Neuronal stem cell (in vitro differentiated cells): ENCODE measurements around the gene SH2D5.

Experiments used
- DNase-seq: peaks from one replicate; pipeline ENCODE4 v3.0.0-alpha.2; 2013; ENCODE audit warnings: low spot score
- H2AFZ ChIP-seq: one replicate; pipeline ENCODE4 v1.6.1; 2013; ENCODE audit warnings: mild to moderate bottlenecking, low read length, inconsistent platforms
- H2AK5ac ChIP-seq: 2 replicates; pipeline ENCODE4 v1.6.1; 2013; ENCODE audit warnings: low read depth, mild to moderate bottlenecking, inconsistent platforms, low read length, moderate library complexity, mixed read lengths
- H2BK120ac ChIP-seq: 2 replicates; pipeline ENCODE4 v1.6.1; 2013; ENCODE audit warnings: low read depth, mild to moderate bottlenecking, inconsistent platforms, low read length, moderate library complexity, mixed read lengths
- H2BK12ac ChIP-seq: one replicate; pipeline ENCODE4 v1.6.1; 2013; ENCODE audit warnings: low read length, inconsistent platforms
- H2BK15ac ChIP-seq: 2 replicates; pipeline ENCODE4 v1.6.1; 2013; ENCODE audit warnings: mild to moderate bottlenecking, low read length, inconsistent platforms, mixed read lengths
- H2BK5ac ChIP-seq: one replicate; pipeline ENCODE4 v1.6.1; 2013; ENCODE audit warnings: inconsistent platforms, mild to moderate bottlenecking, low read length, moderate library complexity
- H3K14ac ChIP-seq: one replicate; pipeline ENCODE4 v1.6.1; 2013; ENCODE audit warnings: low read length, inconsistent platforms
- H3K18ac ChIP-seq: 2 replicates; pipeline ENCODE4 v1.6.1; 2013; ENCODE audit warnings: low read length, inconsistent platforms
- H3K23ac ChIP-seq: 2 replicates; pipeline ENCODE4 v1.6.1; 2013; ENCODE audit warnings: low read depth, mild to moderate bottlenecking, mixed read lengths, low read length, inconsistent platforms; ENCODE audit not compliant: poor library complexity
- H3K27ac ChIP-seq: replicated peaks from 3 replicates; pipeline ENCODE4 v1.5.1; 2013; ENCODE audit warnings: low read length, inconsistent platforms
- H3K27me3 ChIP-seq, 3 experiments: 2 replicates each; pipeline ENCODE4 v1.6.1; 2013; ENCODE audit warnings: low read length in 3 of 3, mild to moderate bottlenecking in 2 of 3, inconsistent platforms in 1 of 3, low read depth in 1 of 3, mixed read lengths in 1 of 3, moderate library complexity in 1 of 3; ENCODE audit not compliant: control insufficient read depth in 3 of 3, insufficient read depth in 3 of 3
- H3K36me3 ChIP-seq, 2 donors: replicated peaks in 1 of 2; 2 replicates each; pipeline ENCODE4 v1.6.1; 2013; ENCODE audit warnings: low read length in 2 of 2; ENCODE audit not compliant: control insufficient read depth in 2 of 2, insufficient read depth in 2 of 2
- H3K4ac ChIP-seq: 2 replicates; pipeline ENCODE4 v1.6.1; 2013; ENCODE audit warnings: inconsistent platforms, mild to moderate bottlenecking, low read length, moderate library complexity
- H3K4me1 ChIP-seq, 2 donors: 1 replicate in 1 of 2; 2 replicates in 1 of 2; pipeline ENCODE4 v1.6.1; 2013; ENCODE audit warnings: low read length in 2 of 2, low read depth in 1 of 2; ENCODE audit not compliant: control insufficient read depth in 2 of 2, insufficient read depth in 1 of 2
- H3K4me2 ChIP-seq: one replicate; pipeline ENCODE4 v1.6.1; 2013; ENCODE audit warnings: mild to moderate bottlenecking, low read length, inconsistent platforms; ENCODE audit not compliant: insufficient read depth, poor library complexity, severe bottlenecking
- H3K4me3 ChIP-seq, 2 donors: 2 replicates each; pipeline ENCODE4 v1.5.1; 2013; ENCODE audit warnings: low read length in 2 of 2, mild to moderate bottlenecking in 2 of 2, inconsistent platforms in 1 of 2, moderate library complexity in 1 of 2
- H3K79me1 ChIP-seq: one replicate; pipeline ENCODE4 v1.6.1; 2013; ENCODE audit warnings: low read depth, mild to moderate bottlenecking, inconsistent platforms, low read length, moderate library complexity
- H3K9ac ChIP-seq: one replicate; pipeline ENCODE4 v1.6.1; 2013; ENCODE audit warnings: mild to moderate bottlenecking, low read depth, low read length, inconsistent platforms; ENCODE audit not compliant: poor library complexity
- H3K9me3 ChIP-seq, 2 donors: replicated peaks in 1 of 2; 2 replicates each; pipeline versions ENCODE3 to v1.6.1; 2013; ENCODE audit warnings: low read length in 2 of 2, mild to moderate bottlenecking in 2 of 2, inconsistent platforms in 1 of 2, low read depth in 1 of 2, mixed read lengths in 1 of 2, moderate library complexity in 1 of 2; ENCODE audit not compliant: control insufficient read depth in 2 of 2, insufficient read depth in 1 of 2
- H4K8ac ChIP-seq: one replicate; pipeline ENCODE4 v1.6.1; 2013; ENCODE audit warnings: low read depth, mild to moderate bottlenecking, inconsistent platforms, low read length, moderate library complexity
- H4K91ac ChIP-seq: one replicate; pipeline ENCODE4 v1.6.1; 2013; ENCODE audit warnings: low read length, low read depth, mild to moderate bottlenecking, inconsistent platforms; ENCODE audit not compliant: poor library complexity
- WGBS, 2 donors: extraction: QIAGEN DNeasy Blood & Tissue Kit; methylation state at CpG; one replicate each; pipeline ENCODE4 v1.1.7; 2013; ENCODE audit warnings: missing lambda C conversion rate in 2 of 2, mixed read lengths in 1 of 2; ENCODE audit not compliant: insufficient read length in 2 of 2, insufficient replicate concordance in 1 of 2; ENCODE audit errors: extremely low coverage in 2 of 2; 5-methylcytosine and 5-hydroxymethylcytosine counted together

SH2D5 gene

DNA sequence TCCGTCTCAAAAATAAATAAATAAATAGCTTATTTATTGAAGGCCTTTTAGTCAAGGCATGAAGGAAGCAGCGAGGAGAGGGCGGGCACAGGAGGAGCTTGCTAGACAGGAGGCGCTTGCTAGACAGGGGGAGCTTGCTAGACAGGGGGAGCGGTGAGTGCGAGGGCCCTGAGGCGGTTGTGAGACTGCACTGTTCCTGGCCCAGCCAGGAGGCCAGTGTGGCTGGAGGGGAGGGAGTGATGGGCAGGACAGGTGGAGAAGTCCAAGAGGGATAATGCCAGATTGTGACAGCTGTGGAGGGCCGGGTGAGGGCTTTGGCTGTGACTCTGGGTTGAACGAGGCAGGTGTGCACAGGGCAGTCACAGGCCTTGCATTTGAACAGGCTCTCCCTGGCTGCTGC, 32.9 kb downstream of the SH2D5 start:
- H4K8ac ChIP-seq = no peak overlapping the region
- peak overlapping the region; percentile 51 for H3K18ac ChIP-seq
- H3K9ac ChIP-seq = peak overlapping the region; percentile 17
- H3K4me2 ChIP-seq = no peak overlapping the region
- peak overlapping the region in 1 of 2 donors; percentile 36 for H3K4me3 ChIP-seq
- H3K36me3 ChIP-seq = no peaks in the 10 kb centered on the region
- H3K14ac ChIP-seq = no peak overlapping the region
- H3K4ac ChIP-seq = peak overlapping the region; percentile 79
- no peak overlapping the region for H2AK5ac ChIP-seq
- DNase-seq = no peak
- no CpG with 5 or more reads among the region's 9 CpGs for WGBS, 2 donors
- H2BK5ac ChIP-seq = peak overlapping the region; percentile 45
- H3K23ac ChIP-seq = no peak overlapping the region
- H2BK15ac ChIP-seq = no peak overlapping the region
- H3K9me3 ChIP-seq = no peaks in the 10 kb centered on the region
- no peaks in the 10 kb centered on the region for H3K27me3 ChIP-seq
- no peak overlapping the region for H3K27ac ChIP-seq
- H2BK120ac ChIP-seq = no peak overlapping the region
- no peak overlapping the region for H2AFZ ChIP-seq
- no peak overlapping the region for H4K91ac ChIP-seq
- no peaks in the 10 kb centered on the region for H3K79me1 ChIP-seq
- H3K4me1 ChIP-seq = peaks cover 8 to 9% of the 10 kb centered on the region in 2 donors
- H2BK12ac ChIP-seq = peak overlapping the region; percentile 67

- Histone ChIP-seq H4K91ac (no peak overlapping the region), H2BK15ac (no peak overlapping the region), H4K8ac (no peak overlapping the region), H3K9ac (no peak overlapping the region), H2AK5ac (peak overlapping the region; percentile 88), H2BK120ac (no peak overlapping the region), H3K14ac (no peak overlapping the region), H3K9me3 (no peaks in the 10 kb centered on the region), H3K18ac (no peak overlapping the region), H2BK5ac (no peak overlapping the region), H3K79me1 (no peaks in the 10 kb centered on the region), H3K4ac (no peak overlapping the region), H3K4me2 (no peak overlapping the region), H3K27ac (no peak overlapping the region), H3K4me1 (peaks cover 9 to 11% of the 10 kb centered on the region in 2 donors), H2AFZ (no peak overlapping the region), H2BK12ac (no peak overlapping the region), H3K36me3 (no peaks in the 10 kb centered on the region), H3K23ac (peak overlapping the region; percentile 4), H3K27me3 (no peaks in the 10 kb centered on the region), H3K4me3 (peak overlapping the region in 1 of 2 donors; percentile 42)
- WGBS, 2 donors = no CpG with 5 or more reads among the region's 18 CpGs
- DNase-seq = no peak
Observed at GRCh38 chr1:20698195-20698910, 34.1 kb downstream of the SH2D5 start.

DNA sequence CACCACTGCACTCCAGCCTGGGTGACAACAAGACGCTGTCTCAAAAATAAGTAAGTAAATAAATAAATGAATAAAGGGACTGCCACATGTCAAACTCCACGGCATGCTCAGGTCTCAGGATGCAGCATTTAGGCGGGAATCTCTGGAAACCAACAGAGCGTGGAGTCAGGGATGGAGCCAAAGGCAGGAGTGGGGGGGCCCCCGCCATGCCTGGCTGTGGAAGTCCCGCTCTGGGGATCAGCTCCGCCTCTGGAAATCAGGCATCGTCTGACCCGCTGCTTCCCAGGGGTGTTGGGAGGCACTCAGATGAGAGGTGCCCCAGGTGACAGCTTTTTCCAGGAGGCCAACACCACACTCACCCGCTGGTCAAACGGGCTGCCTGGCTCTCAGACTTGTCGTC, 34.9 kb downstream of the SH2D5 start:
- H2BK15ac ChIP-seq = peak overlapping the region; percentile 53
- H3K79me1 ChIP-seq = no peaks in the 10 kb centered on the region
- no peak for DNase-seq

DNA sequence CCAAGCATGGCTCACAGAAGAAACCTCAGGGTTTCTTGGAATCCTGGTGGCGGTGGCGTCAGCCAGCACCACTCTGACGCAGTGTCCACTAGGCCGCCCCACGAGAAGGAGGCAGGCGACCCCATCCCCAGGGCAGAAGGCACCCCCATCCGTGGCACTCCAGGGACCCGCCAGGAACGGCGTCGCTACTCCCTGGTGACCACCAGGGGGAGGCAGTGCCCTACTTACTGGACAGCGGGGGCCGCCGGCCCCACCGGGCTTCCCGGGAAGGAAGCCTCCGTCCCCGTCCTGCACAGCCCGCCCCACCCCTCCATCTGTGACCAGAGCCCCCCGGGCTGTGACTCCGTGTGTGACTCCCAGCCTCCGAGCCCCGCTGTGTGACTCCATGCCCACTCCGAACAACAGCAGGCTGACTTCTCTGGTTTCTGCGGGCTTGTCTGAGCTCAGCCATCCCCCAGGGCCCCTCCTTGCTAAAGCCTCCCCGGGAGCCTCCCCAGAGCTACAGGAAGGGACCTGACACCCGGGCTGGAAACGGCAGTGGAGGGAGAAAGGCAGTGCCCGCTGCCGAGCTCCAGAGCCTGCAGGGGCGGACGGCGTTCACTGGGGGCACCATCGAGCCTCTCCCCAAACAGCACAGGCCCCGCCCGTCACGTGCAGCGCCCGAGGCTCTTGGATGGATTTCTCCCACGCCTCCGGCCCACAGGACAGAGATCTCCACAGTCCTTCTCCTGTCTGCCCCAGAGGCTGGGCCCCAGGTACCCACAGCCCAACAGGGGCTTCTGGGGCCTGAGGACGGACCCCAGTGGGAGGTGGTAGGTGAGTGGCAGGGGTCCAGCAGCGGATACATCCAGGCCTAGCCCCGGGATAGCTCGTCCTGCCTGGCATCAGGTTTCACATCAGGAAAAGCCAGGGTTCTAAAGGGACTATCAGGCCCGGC, 35.8 kb downstream of the SH2D5 start:
- Histone ChIP-seq H3K4me3 (peak overlapping the region; percentile 50 to 79), H2AFZ (peak overlapping the region; percentile 100), H3K4me2 (peak overlapping the region; percentile 99), H3K36me3 (no peaks in the 10 kb centered on the region), H2BK12ac (peak overlapping the region; percentile 58), H2BK15ac (peak overlapping the region; percentile 93), H2BK5ac (peak overlapping the region; percentile 94), H3K9ac (peak overlapping the region; percentile 60), H3K4ac (no peak overlapping the region), H3K18ac (peak overlapping the region; percentile 99), H3K27ac (peak overlapping the region; percentile 85), H3K4me1 (peaks cover 9 to 11% of the 10 kb centered on the region in 2 donors), H3K23ac (peak overlapping the region; percentile 67), H2AK5ac (peak overlapping the region; percentile 20), H3K79me1 (no peaks in the 10 kb centered on the region), H2BK120ac (no peak overlapping the region), H3K27me3 (no peaks in the 10 kb centered on the region), H4K91ac (peak overlapping the region; percentile 64), H4K8ac (no peak overlapping the region), H3K14ac (peak overlapping the region; percentile 89), H3K9me3 (peaks cover 0 to 3% of the 10 kb centered on the region in 2 donors)
- WGBS, 2 donors = no CpG with 5 or more reads among the region's 46 CpGs
- DNase-seq = peak; percentile 87

More for the DNA sequence above, 34.9 kb downstream of the SH2D5 start:
- Histone ChIP-seq H3K4me2 (no peak overlapping the region), H3K4me3 (peak overlapping the region in 1 of 2 donors; percentile 43), H4K91ac (no peak overlapping the region), H2AK5ac (peak overlapping the region; percentile 88), H3K27ac (peak overlapping the region; percentile 33), H3K14ac (no peak overlapping the region), H3K4ac (no peak overlapping the region), H2BK5ac (peak overlapping the region; percentile 80), H2AFZ (peak overlapping the region; percentile 100), H3K27me3 (no peaks in the 10 kb centered on the region), H4K8ac (no peak overlapping the region), H3K9me3 (no peaks in the 10 kb centered on the region), H3K36me3 (no peaks in the 10 kb centered on the region), H3K4me1 (peaks cover 9 to 11% of the 10 kb centered on the region in 2 donors), H3K9ac (no peak overlapping the region), H2BK12ac (no peak overlapping the region), H3K18ac (peak overlapping the region; percentile 1), H3K23ac (peak overlapping the region; percentile 4), H2BK120ac (no peak overlapping the region)
- no CpG with 5 or more reads among the region's 12 CpGs for WGBS, 2 donors
